ENCODE data around the gene LCN6. TPM values are rescaled to one million over a fixed set of nuclear protein-coding genes. Genes with fewer than 3 reads are reported as not detected.

LCN6 gene
- total RNA-seq, 6 experiments from 2014 or later, result 0.26 to 0.63 TPM; not detected in 4

- no peak overlapping the region for H3K4me3 ChIP-seq
- peaks cover 0 to 34% (median 15%) of the 10 kb centered on the region in 4 donors for H3K4me1 ChIP-seq
- 73% methylated on average over 11 of the region's 13 CpGs for WGBS (ENCODE audit: insufficient coverage, low coverage, low lambda C conversion rate, missing lambda C conversion rate)
- no peaks in the 10 kb centered on the region for H3K27me3 ChIP-seq
- ATAC-seq (no peak), DNase-seq (no peak)
- no peak overlapping the region for H3K27ac ChIP-seq
- H3K36me3 ChIP-seq, result no peaks in the 10 kb centered on the region
- intact Hi-C loops (cut with DNase I), result no loop called here
- no peaks in the 10 kb centered on the region for H3K9me3 ChIP-seq
- TF ChIP-seq CTCF (IDR thresholded peaks at IDR 0.05), result no peak
- no peak for TF ChIP-seq POLR2A (IDR thresholded peaks at IDR 0.05)
Observed at GRCh38 chr9:136700304-136700703, 48.0 kb downstream of the LCN6 start.

GRCh38 chr9:136698635-136699246 is 49.6 kb downstream of the LCN6 start:
- H3K27ac ChIP-seq, result peak overlapping the region; percentile 42 to 76 (median 57)
- H3K4me1 ChIP-seq, result peaks cover 0 to 50% (median 24%) of the 10 kb centered on the region in 4 donors
- TF ChIP-seq CTCF (IDR thresholded peaks at IDR 0.05), result no peak
- H3K27me3 ChIP-seq, result no peaks in the 10 kb centered on the region
- WGBS (ENCODE audit: insufficient coverage, low coverage, low lambda C conversion rate, missing lambda C conversion rate), result 24% methylated on average over 11 of the region's 11 CpGs
- H3K36me3 ChIP-seq, result no peaks in the 10 kb centered on the region
- H3K9me3 ChIP-seq, result no peaks in the 10 kb centered on the region
- no peak overlapping the region for H3K4me3 ChIP-seq
- peak in 1 of 3 donors; percentile 57 for DNase-seq
- peak in 1 of 4 donors; percentile 11 for ATAC-seq
- intact Hi-C loops (cut with DNase I), result no loop called here

- H3K36me3 ChIP-seq, result no peaks in the 10 kb centered on the region
- ATAC-seq (peak; percentile 5 to 61 (median 12)), DNase-seq (peak in 1 of 3 donors; percentile 64)
- TF ChIP-seq CTCF (IDR thresholded peaks at IDR 0.05) (no peak), POLR2A (IDR thresholded peaks at IDR 0.05) (no peak)
- 12% methylated on average over 9 of the region's 20 CpGs for WGBS (ENCODE audit: insufficient coverage, low coverage, low lambda C conversion rate, missing lambda C conversion rate)
- peak overlapping the region; percentile 56 to 76 (median 57) for H3K27ac ChIP-seq
- peaks cover 0 to 57% (median 28%) of the 10 kb centered on the region in 4 donors for H3K4me1 ChIP-seq
- intact Hi-C loops (cut with DNase I), result no loop called here
- H3K4me3 ChIP-seq, result peak overlapping the region in 2 of 3 donors; percentile 34 to 43
- H3K9me3 ChIP-seq, result no peaks in the 10 kb centered on the region
- no peaks in the 10 kb centered on the region for H3K27me3 ChIP-seq
Observed at GRCh38 chr9:136697821-136698526, 50.4 kb downstream of the LCN6 start.

GRCh38 chr9:136697146-136697820 is 51.0 kb downstream of the LCN6 start:
- intact Hi-C loops (cut with DNase I), result no loop called here
- Histone ChIP-seq H3K27me3 (no peaks in the 10 kb centered on the region), H3K4me3 (peak overlapping the region in 2 of 3 donors; percentile 34 to 43), H3K9me3 (no peaks in the 10 kb centered on the region), H3K4me1 (peaks cover 0 to 60% (median 32%) of the 10 kb centered on the region in 4 donors), H3K27ac (peak overlapping the region; percentile 47 to 76 (median 56)), H3K36me3 (no peaks in the 10 kb centered on the region)
- TF ChIP-seq POLR2A (IDR thresholded peaks at IDR 0.05), result no peak
- no peak for TF ChIP-seq CTCF (IDR thresholded peaks at IDR 0.05)
- peak; percentile 60 to 84 (median 84) for DNase-seq
- WGBS (ENCODE audit: insufficient coverage, low coverage, low lambda C conversion rate, missing lambda C conversion rate), result 9% methylated on average over 9 of the region's 23 CpGs
- peak; percentile 8 to 60 (median 17) for ATAC-seq

Measured in right lobe of liver (tissue), 6 donors.